GM18520 (cell line): ENCODE measurements around the gene PPFIBP2.
"Not testable (repeated sequence)": the region's sequence is repeated elsewhere in the genome, so short reads cannot be mapped to it uniquely, and the experiment has no call there.

Experiments used
- ATAC-seq: cut with Tn5 transposase; IDR thresholded peaks from one replicate; pipeline ENCODE4 v1.9.1; 2021; ENCODE audit not compliant: unreplicated experiment

Gene PPFIBP2

GRCh38 chr11:7655253-7656217 lies 141.7 kb downstream of the PPFIBP2 start:
- ATAC-seq, result no peak

GRCh38 chr11:7656704-7657103 lies 142.9 kb downstream of the PPFIBP2 start:
- no peak for ATAC-seq

GRCh38 chr11:7657306-7658025 lies 143.7 kb downstream of the PPFIBP2 start:
- no peak for ATAC-seq

GRCh38 chr11:7663531-7663930 lies 149.7 kb downstream of the PPFIBP2 start:
- not testable (repeated sequence) for ATAC-seq

GRCh38 chr11:7664867-7665266 lies 151.1 kb downstream of the PPFIBP2 start:
- no peak for ATAC-seq

- peak; percentile 92 for ATAC-seq
Observed at GRCh38 chr11:7665473-7666291, 151.9 kb downstream of the PPFIBP2 start.

GRCh38 chr11:7666292-7666866 lies 152.6 kb downstream of the PPFIBP2 start:
- ATAC-seq, result no peak

GRCh38 chr11:7667460-7667859 lies 153.7 kb downstream of the PPFIBP2 start:
- no peak for ATAC-seq

- ATAC-seq, result no peak
Observed at GRCh38 chr11:7668464-7668863, 154.7 kb downstream of the PPFIBP2 start.

GRCh38 chr11:7668911-7669310 lies 155.1 kb downstream of the PPFIBP2 start:
- ATAC-seq, result no peak

- ATAC-seq, result no peak
Observed at GRCh38 chr11:7670641-7671040, 156.8 kb downstream of the PPFIBP2 start.

GRCh38 chr11:7671347-7672215 lies 157.8 kb downstream of the PPFIBP2 start:
- ATAC-seq, result peak; percentile 87

GRCh38 chr11:7672276-7672959 lies 158.6 kb downstream of the PPFIBP2 start:
- ATAC-seq, result no peak

- ATAC-seq, result no peak
Observed at GRCh38 chr11:7672960-7673723, 159.3 kb downstream of the PPFIBP2 start, which contains the start of gene CYB5R2. TSS of gene CYB5R2 (minus strand) at chr11:7673500. CDS start at chr11:7672825, 675 bp downstream.

- ATAC-seq, result no peak
Observed at GRCh38 chr11:7673724-7674434, 160.1 kb downstream of the PPFIBP2 start.

GRCh38 chr11:7675631-7676030 lies 161.8 kb downstream of the PPFIBP2 start:
- no peak for ATAC-seq

- ATAC-seq, result no peak
Observed at GRCh38 chr11:7677071-7677470, 163.3 kb downstream of the PPFIBP2 start.

- ATAC-seq, result no peak
Observed at GRCh38 chr11:7677796-7678201, 164.0 kb downstream of the PPFIBP2 start.
